NCI-H146 treated with DMSO at 0.1 percent for 48 hours (cell line): ENCODE results near the gene DOCK11.
"Not testable (repeated sequence)": the region's sequence is repeated elsewhere in the genome, so short reads cannot be mapped to it uniquely, and the experiment has no call there.

Experiments used
- DNase-seq: peaks from one replicate; lab custom pipeline; 2025; ENCODE audit not compliant: unreplicated experiment; lab: John Stamatoyannopoulos, UW

DOCK11 gene

GRCh38 chrX:118729042-118729652 is 233.5 kb downstream of the DOCK11 start:
- DNase-seq = no peak

- DNase-seq = no peak
Observed at GRCh38 chrX:118730500-118731247, 235.1 kb downstream of the DOCK11 start.

- DNase-seq = not testable (repeated sequence)
Observed at GRCh38 chrX:118732551-118732950, 236.9 kb downstream of the DOCK11 start.

- DNase-seq = no peak
Observed at GRCh38 chrX:118734909-118735308, 239.3 kb downstream of the DOCK11 start.
